Epithelial cell of prostate (primary cell): ENCODE results near the gene KDM3B.

ENCODE experiments used
- DNase-seq: peaks from one replicate; pipeline ENCODE4 v3.0.0-alpha.2; 2011; ENCODE audit warnings: low read depth, low spot score
- H3K27ac ChIP-seq: fragments of 450-650 bp; 2 replicates; pipeline ENCODE4 v1.5.1; 2017; ENCODE audit warnings: mild to moderate bottlenecking

The KDM3B gene

GRCh38 chr5:138444774-138445546, 92.5 kb downstream of the KDM3B start:
- H3K27ac ChIP-seq: no peak overlapping the region
- DNase-seq: no peak

GRCh38 chr5:138445547-138446271, 93.2 kb downstream of the KDM3B start:
- H3K27ac ChIP-seq: no peak overlapping the region
- DNase-seq: no peak

GRCh38 chr5:138448070-138448469, 95.6 kb downstream of the KDM3B start:
- DNase-seq: no peak
- no peak overlapping the region for H3K27ac ChIP-seq

GRCh38 chr5:138448481-138449398, 96.3 kb downstream of the KDM3B start:
- H3K27ac ChIP-seq: no peak overlapping the region
- no peak for DNase-seq

GRCh38 chr5:138449501-138450239, 97.2 kb downstream of the KDM3B start:
- H3K27ac ChIP-seq: no peak overlapping the region
- DNase-seq: no peak

GRCh38 chr5:138450971-138451370, 98.5 kb downstream of the KDM3B start:
- DNase-seq: no peak

GRCh38 chr5:138452720-138453119, 100.2 kb downstream of the KDM3B start:
- no peak overlapping the region for H3K27ac ChIP-seq
- DNase-seq: no peak

More at GRCh38 chr5:138450971-138451370, 98.5 kb downstream of the KDM3B start:
- no peak overlapping the region for H3K27ac ChIP-seq

GRCh38 chr5:138453590-138453989, 101.1 kb downstream of the KDM3B start:
- H3K27ac ChIP-seq: no peak overlapping the region
- DNase-seq: no peak

- H3K27ac ChIP-seq: no peak overlapping the region
- DNase-seq: no peak
These were observed 101.6 kb downstream of the KDM3B start for GRCh38 chr5:138454121-138454520.

GRCh38 chr5:138455232-138455930, 102.9 kb downstream of the KDM3B start:
- no peak overlapping the region for H3K27ac ChIP-seq
- DNase-seq: no peak

GRCh38 chr5:138457531-138458275, 105.2 kb downstream of the KDM3B start:
- H3K27ac ChIP-seq: no peak overlapping the region
- no peak for DNase-seq

GRCh38 chr5:138458384-138458783, 105.9 kb downstream of the KDM3B start:
- H3K27ac ChIP-seq: no peak overlapping the region
- DNase-seq: no peak

- H3K27ac ChIP-seq: no peak overlapping the region
- DNase-seq: no peak
These were observed 106.4 kb downstream of the KDM3B start for GRCh38 chr5:138458856-138459255.

- DNase-seq: no peak
- no peak overlapping the region for H3K27ac ChIP-seq
These were observed 106.9 kb downstream of the KDM3B start for GRCh38 chr5:138459311-138459933.

GRCh38 chr5:138460032-138460693, 107.7 kb downstream of the KDM3B start:
- H3K27ac ChIP-seq: no peak overlapping the region
- DNase-seq: no peak

GRCh38 chr5:138461343-138462125, 109.0 kb downstream of the KDM3B start:
- no peak overlapping the region for H3K27ac ChIP-seq
- no peak for DNase-seq

- DNase-seq: no peak
- H3K27ac ChIP-seq: peak overlapping the region; percentile 96
These were observed 111.0 kb downstream of the KDM3B start for GRCh38 chr5:138463419-138464007.
